ENCODE measurements around the gene NTRK2.

DNA sequence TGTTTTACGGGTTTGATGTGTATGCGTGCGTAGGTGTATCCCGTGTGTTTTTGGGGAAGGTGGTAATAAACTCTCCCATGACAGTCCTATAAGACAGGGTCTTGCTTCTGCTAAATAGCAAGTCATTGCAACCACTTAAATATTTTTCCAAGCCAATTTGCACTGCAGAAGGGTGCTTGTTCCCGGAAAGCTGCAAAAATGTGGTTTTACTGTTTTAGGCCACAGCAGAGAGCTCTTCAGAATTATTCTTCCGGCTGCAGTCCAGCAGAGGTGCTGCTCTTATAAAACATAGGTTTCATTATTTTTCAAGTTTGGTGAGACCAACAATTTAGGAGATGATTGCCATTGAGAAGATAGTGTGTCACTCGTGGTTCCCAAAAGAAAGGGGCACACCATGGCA lies 192.8 kb downstream of the NTRK2 start:
- no peak for TF ChIP-seq EZH2 (IDR thresholded peaks at IDR 0.05)
- TF ChIP-seq CTCF (IDR thresholded peaks at IDR 0.05) = no peak

Data from neural progenitor cell (in vitro differentiated cells).